ENCODE data around the gene ALPK1.

The ALPK1 gene

GRCh38 chr4:112328734-112329130 is 31.6 kb downstream of the ALPK1 start:
- DNase-seq: no peak

- no peak for DNase-seq
Measured at GRCh38 chr4:112329672-112330375, 32.7 kb downstream of the ALPK1 start.

GRCh38 chr4:112330921-112331320 is 33.8 kb downstream of the ALPK1 start:
- DNase-seq: no peak

- no peak for DNase-seq
Measured at GRCh38 chr4:112332398-112332797, 35.2 kb downstream of the ALPK1 start.

- DNase-seq: no peak
Measured at GRCh38 chr4:112340023-112340422, 42.9 kb downstream of the ALPK1 start.

GRCh38 chr4:112341033-112341432 is 43.9 kb downstream of the ALPK1 start:
- DNase-seq: no peak

GRCh38 chr4:112343330-112344080 is 46.3 kb downstream of the ALPK1 start:
- no peak for DNase-seq

- DNase-seq: no peak
Measured at GRCh38 chr4:112348488-112349158, 51.5 kb downstream of the ALPK1 start.

- no peak for DNase-seq
Measured at GRCh38 chr4:112352736-112353135, 55.6 kb downstream of the ALPK1 start.

- no peak for DNase-seq
Measured at GRCh38 chr4:112355662-112356061, 58.5 kb downstream of the ALPK1 start.

- no peak for DNase-seq
Measured at GRCh38 chr4:112357453-112357852, 60.3 kb downstream of the ALPK1 start.

GRCh38 chr4:112357897-112358296 is 60.7 kb downstream of the ALPK1 start:
- no peak for DNase-seq

- DNase-seq: no peak
Measured at GRCh38 chr4:112358415-112358814, 61.2 kb downstream of the ALPK1 start.

GRCh38 chr4:112358952-112359749 is 62.0 kb downstream of the ALPK1 start:
- DNase-seq: no peak

- DNase-seq: no peak
Measured at GRCh38 chr4:112361181-112361791, 64.1 kb downstream of the ALPK1 start.

GRCh38 chr4:112370466-112370865 is 73.3 kb downstream of the ALPK1 start:
- no peak for DNase-seq

GRCh38 chr4:112371361-112371760 is 74.2 kb downstream of the ALPK1 start:
- DNase-seq: no peak

- no peak for DNase-seq
Measured at GRCh38 chr4:112374850-112375249, 77.7 kb downstream of the ALPK1 start.

- DNase-seq: no peak
Measured at GRCh38 chr4:112377171-112377570, 80.0 kb downstream of the ALPK1 start.

GRCh38 chr4:112377594-112378242 is 80.5 kb downstream of the ALPK1 start:
- DNase-seq: no peak

GRCh38 chr4:112378243-112378620 is 81.1 kb downstream of the ALPK1 start:
- DNase-seq: no peak

- no peak for DNase-seq
Measured at GRCh38 chr4:112378858-112379257, 81.7 kb downstream of the ALPK1 start.
